VCaP (cell line): ENCODE results near the gene MFSD6.
A peak's percentile ranks its signal among the peaks of the same experiment; 100 is the strongest.

ENCODE experiments used
- H3K27ac ChIP-seq: fragments of 450-650 bp; 2 replicates; pipeline ENCODE4 v1.5.1; 2017
- CTCF ChIP-seq: fragments of 450-650 bp; conservative IDR thresholded peaks from 2 replicates; pipeline ENCODE4 v1.5.1; 2017; ENCODE audit warnings: mild to moderate bottlenecking, moderate library complexity

Gene MFSD6

GRCh38 chr2:190527214-190527613 is 119.1 kb downstream of the MFSD6 start:
- H3K27ac ChIP-seq, result no peak overlapping the region
- no peak for TF ChIP-seq CTCF

- no peak overlapping the region for H3K27ac ChIP-seq
- TF ChIP-seq CTCF, result no peak
These were observed 119.8 kb downstream of the MFSD6 start for GRCh38 chr2:190527918-190528317.

GRCh38 chr2:190528521-190529001 is 120.4 kb downstream of the MFSD6 start:
- H3K27ac ChIP-seq, result no peak overlapping the region
- TF ChIP-seq CTCF, result no peak

DNA sequence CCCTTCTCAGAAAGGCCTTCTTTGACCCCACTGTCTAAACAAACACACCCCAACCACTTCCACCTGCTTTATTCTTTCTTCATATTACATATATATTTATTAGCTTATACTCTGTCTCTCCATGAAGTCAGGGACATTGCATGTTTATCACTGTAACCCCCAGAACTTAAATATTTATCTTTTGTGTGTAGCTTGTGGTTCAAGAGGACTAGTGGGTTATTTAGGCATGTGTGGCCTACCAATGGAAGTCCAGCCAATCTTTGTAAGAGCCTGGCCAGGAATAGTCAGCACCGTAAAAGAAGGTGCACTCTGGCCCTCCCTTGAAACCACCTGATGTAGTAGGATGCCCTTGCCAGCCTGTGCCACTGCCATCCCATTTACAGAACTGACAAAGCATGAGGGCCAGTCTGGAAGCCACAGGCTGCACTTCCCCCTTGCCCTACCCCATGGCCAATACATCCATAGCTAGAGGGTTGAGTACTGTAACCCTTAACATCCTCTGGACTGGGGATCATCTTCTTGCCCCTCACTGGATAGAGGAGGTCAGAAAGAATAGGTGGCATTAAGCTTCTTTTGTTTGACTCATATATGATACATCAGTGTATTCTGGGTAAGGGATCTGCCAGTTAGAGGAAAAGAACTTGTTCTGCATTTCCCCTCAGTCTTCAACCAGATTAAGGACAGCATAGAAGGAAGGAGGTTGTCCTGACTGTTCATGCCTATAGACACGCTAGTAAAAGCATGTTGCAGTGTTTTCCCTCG is 121.5 kb downstream of the MFSD6 start:
- no peak for TF ChIP-seq CTCF

DNA sequence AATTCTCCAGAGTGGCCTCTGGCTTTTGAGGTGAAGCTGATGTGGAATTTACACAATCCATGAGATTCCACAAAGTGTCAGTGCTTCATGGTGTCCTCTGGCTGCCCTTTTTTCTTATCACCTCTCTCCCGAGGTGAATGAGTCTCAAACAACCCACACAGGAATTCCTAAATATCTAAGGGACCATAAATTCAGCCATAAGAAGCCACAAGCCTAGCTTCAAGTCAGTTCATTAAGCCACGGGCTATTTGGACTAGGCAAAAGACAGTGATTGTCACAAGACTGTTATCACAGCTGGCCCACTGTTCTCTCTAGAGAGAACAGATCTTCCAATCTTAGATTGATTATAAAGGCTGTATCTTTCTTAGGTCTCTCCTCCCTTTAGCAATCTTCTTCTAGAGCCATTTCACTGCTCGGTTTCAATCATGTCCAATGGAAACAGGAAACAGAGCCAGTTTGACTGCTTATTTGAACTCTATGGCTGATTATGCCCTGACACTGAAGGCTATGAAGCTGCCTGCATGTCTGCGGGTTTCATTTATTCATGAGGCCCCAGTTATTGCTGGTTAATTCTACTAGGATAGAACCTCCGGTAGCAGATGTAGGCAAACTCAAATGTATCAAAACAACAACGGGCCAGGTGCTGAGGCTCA is 122.2 kb downstream of the MFSD6 start:
- H3K27ac ChIP-seq, result no peak overlapping the region
- no peak for TF ChIP-seq CTCF

More for the DNA sequence above, 121.5 kb downstream of the MFSD6 start:
- H3K27ac ChIP-seq, result no peak overlapping the region

DNA sequence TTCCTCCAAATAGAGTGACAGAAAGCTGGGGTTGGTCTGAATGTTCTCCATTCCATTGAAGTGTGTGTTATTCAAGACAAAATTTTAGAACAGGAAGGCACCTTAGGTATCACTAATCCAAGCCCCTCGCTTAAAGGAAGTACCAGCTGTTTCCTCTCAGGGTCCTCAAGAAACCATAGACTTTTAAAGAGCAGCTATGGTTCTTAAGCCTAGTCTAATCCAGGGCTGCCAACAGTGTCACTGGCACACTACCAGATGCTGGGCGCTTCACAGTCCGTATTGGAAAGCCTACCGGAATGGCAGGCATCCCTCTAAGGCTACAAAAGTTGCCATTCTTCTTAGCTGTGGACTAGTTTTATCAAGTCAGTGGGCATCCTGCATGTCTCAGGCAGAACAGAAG is 124.4 kb downstream of the MFSD6 start:
- no peak overlapping the region for H3K27ac ChIP-seq
- TF ChIP-seq CTCF, result no peak

- no peak for TF ChIP-seq CTCF
- peak overlapping the region; percentile 84 for H3K27ac ChIP-seq
These were observed 125.2 kb downstream of the MFSD6 start for GRCh38 chr2:190533175-190533967.
